AG09319 (cell line): ENCODE measurements around the gene BABAM1.

Source experiments
- DNase-seq: peaks from one replicate; pipeline ENCODE4 v3.0.0-alpha.2; 2010; ENCODE audit warnings: low read depth; ENCODE audit errors: extremely low read depth
- CTCF ChIP-seq: IDR thresholded peaks from 2 replicates; pipeline ENCODE4 v1.5.1; 2011; ENCODE audit warnings: low read depth, mild to moderate bottlenecking, inconsistent platforms, low read length, moderate library complexity

The BABAM1 gene

GRCh38 chr19:17266975-17267788 lies at the start of gene BABAM1:
Gene BABAM1 (plus strand): TSS chr19:17267443. CDS start chr19:17268807, 1,364 bp downstream.
- peak; percentile 98 for DNase-seq
- TF ChIP-seq CTCF: no peak

GRCh38 chr19:17219286-17219685 lies 48.0 kb upstream of the BABAM1 start:
- no peak for TF ChIP-seq CTCF
- no peak for DNase-seq

- peak; percentile 38 for DNase-seq
- TF ChIP-seq CTCF: no peak
Measured at GRCh38 chr19:17220207-17220758, 47.0 kb upstream of the BABAM1 start.

- TF ChIP-seq CTCF: no peak
Measured at GRCh38 chr19:17225053-17225452, 42.2 kb upstream of the BABAM1 start.

GRCh38 chr19:17226002-17226933 lies 41.0 kb upstream of the BABAM1 start, which contains the start of gene OCEL1:
Gene OCEL1 (plus strand): TSS chr19:17226226. CDS start chr19:17226248, 22 bp downstream.
- no peak for TF ChIP-seq CTCF
- DNase-seq: peak; percentile 92

More at GRCh38 chr19:17225053-17225452, 42.2 kb upstream of the BABAM1 start:
- DNase-seq: no peak

GRCh38 chr19:17227798-17228367 lies 39.4 kb upstream of the BABAM1 start:
- no peak for DNase-seq

More at GRCh38 chr19:17227798-17228367, 39.4 kb upstream of the BABAM1 start:
- TF ChIP-seq CTCF: no peak
